Body of pancreas (tissue), 4 donors: ENCODE data around the gene ERVH48-1. TPM values are rescaled to one million over a fixed set of nuclear protein-coding genes. Genes with fewer than 3 reads are reported as not detected.
A peak's percentile ranks its signal among the peaks of the same experiment; 100 is the strongest.
"Not testable (repeated sequence)": the region's sequence is repeated elsewhere in the genome, so short reads cannot be mapped to it uniquely, and the experiment has no call there.

Source experiments
- ATAC-seq: fragments of 150-250 bp; one replicate; pipeline ENCODE4 v1.9.1; 2016
- DNase-seq, 4 donors: peaks; one replicate each; pipeline ENCODE4 v3.0.0-alpha.2; 2019
- H3K27ac ChIP-seq, 4 donors: fragments of 200-600 bp; sonication (generic); 1 replicate in 3 of 4; 2 replicates in 1 of 4; pipeline versions ENCODE4 v1.5.1 to v1.6.1; 2016 to 2019; ENCODE audit warnings: mild to moderate bottlenecking in 1 of 4, mixed read lengths in 1 of 4, moderate library complexity in 1 of 4
- H3K27me3 ChIP-seq, 2 donors: fragments of 200-600 bp; sonication (generic); one replicate each; pipeline ENCODE4 v1.6.0; 2016; ENCODE audit warnings: mild to moderate bottlenecking in 1 of 2
- H3K36me3 ChIP-seq, 2 donors: fragments of 200-600 bp; sonication (generic); replicated peaks in 1 of 2; 2 replicates each; pipeline ENCODE4 v1.5.1; 2016; ENCODE audit warnings: low read depth in 2 of 2; ENCODE audit not compliant: insufficient read depth in 1 of 2
- H3K4me1 ChIP-seq: fragments of 200-600 bp; sonication (generic); one replicate; pipeline ENCODE4 v1.6.0; 2016
- H3K4me3 ChIP-seq, 2 donors: fragments of 200-600 bp; sonication (generic); 1 replicate in 1 of 2; 2 replicates in 1 of 2; pipeline ENCODE4 v1.5.1; 2016 to 2019
- H3K9me3 ChIP-seq, 3 donors: fragments of 200-600 bp; sonication (generic); 1 replicate in 2 of 3; 2 replicates in 1 of 3; pipeline ENCODE4 v1.5.1; 2016
- POLR2A ChIP-seq, 3 donors: fragments of 450-650 bp; IDR thresholded peaks; one replicate each; pipeline ENCODE4 v1.6.1; 2016; ENCODE audit warnings: antibody characterized with exemption in 3 of 3, mild to moderate bottlenecking in 2 of 3
- WGBS, 2 donors: methylation state at CpG; one replicate each; pipeline ENCODE4 v1.1.5; 2017; 5-methylcytosine and 5-hydroxymethylcytosine counted together
- intact Hi-C: fragments of 100-400 bp; cut with DNase I; formaldehyde crosslinking; loops from one replicate; pipeline ENCODE4 v1.15.1; 2023
- total RNA-seq, 2 donors: library from RNA; depleted of rRNA; stranded (reverse); fragments of >200 nt; gene quantifications; one replicate each; pipeline ENCODE4 v1.1.0, GENCODE V29; 2016
- TF ChIP-seq, protein P1 (sequence below), 7 experiments: fragments of 450-650 bp in 4 of 7; fragments of 200-600 bp in 3 of 7; sonication (generic) in 3 of 7; IDR thresholded peaks; one replicate each; pipeline ENCODE4 v1.5.1; 2016 to 2019; ENCODE audit warnings: antibody characterized with exemption in 7 of 7

Gene ERVH48-1
- total RNA-seq, 2 donors from 2014 or later = 0.52 TPM; not detected in 1

GRCh38 chr21:42883921-42884320 lies 41.5 kb downstream of the ERVH48-1 start:
- Histone ChIP-seq H3K27me3 (no peaks in the 10 kb centered on the region), H3K4me1 (peaks cover 9% of the 10 kb centered on the region), H3K27ac (no peak overlapping the region), H3K4me3 (no peak overlapping the region), H3K36me3 (no peaks in the 10 kb centered on the region), H3K9me3 (no peaks in the 10 kb centered on the region)
- DNase-seq (no peak), ATAC-seq (no peak)
- WGBS, 2 donors = 40 to 87% methylated on average over 1 of the region's 1 CpG
- TF ChIP-seq POLR2A (IDR thresholded peaks at IDR 0.05) = no peak
- TF ChIP-seq, protein P1, sequence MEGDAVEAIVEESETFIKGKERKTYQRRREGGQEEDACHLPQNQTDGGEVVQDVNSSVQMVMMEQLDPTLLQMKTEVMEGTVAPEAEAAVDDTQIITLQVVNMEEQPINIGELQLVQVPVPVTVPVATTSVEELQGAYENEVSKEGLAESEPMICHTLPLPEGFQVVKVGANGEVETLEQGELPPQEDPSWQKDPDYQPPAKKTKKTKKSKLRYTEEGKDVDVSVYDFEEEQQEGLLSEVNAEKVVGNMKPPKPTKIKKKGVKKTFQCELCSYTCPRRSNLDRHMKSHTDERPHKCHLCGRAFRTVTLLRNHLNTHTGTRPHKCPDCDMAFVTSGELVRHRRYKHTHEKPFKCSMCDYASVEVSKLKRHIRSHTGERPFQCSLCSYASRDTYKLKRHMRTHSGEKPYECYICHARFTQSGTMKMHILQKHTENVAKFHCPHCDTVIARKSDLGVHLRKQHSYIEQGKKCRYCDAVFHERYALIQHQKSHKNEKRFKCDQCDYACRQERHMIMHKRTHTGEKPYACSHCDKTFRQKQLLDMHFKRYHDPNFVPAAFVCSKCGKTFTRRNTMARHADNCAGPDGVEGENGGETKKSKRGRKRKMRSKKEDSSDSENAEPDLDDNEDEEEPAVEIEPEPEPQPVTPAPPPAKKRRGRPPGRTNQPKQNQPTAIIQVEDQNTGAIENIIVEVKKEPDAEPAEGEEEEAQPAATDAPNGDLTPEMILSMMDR (IDR thresholded peaks at IDR 0.05) = no peak
- intact Hi-C loops = no loop called here

DNA sequence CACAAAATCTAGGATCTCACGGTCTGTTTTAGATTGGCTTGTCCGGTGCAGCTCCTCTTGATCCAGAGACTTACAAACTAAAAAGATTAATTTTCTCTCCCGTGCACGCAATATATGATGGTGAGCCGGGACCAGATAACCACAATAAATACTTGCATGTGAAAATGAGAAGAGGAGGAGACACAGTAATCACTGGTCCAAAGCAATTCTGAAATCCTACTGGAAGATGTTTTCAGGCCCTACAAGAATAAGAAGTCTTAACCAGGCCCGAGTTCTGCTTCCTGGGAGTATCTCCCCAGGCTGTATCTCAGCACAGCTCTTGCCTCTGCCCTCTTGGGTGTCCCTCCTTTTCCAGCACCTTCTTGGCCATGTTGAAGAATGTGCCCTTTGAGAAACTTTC lies 45.1 kb downstream of the ERVH48-1 start:
- Histone ChIP-seq H3K27me3 (no peaks in the 10 kb centered on the region), H3K9me3 (no peaks in the 10 kb centered on the region), H3K4me1 (peaks cover 21% of the 10 kb centered on the region), H3K36me3 (no peaks in the 10 kb centered on the region), H3K4me3 (no peak overlapping the region), H3K27ac (no peak overlapping the region)
- no peak for DNase-seq
- no peak for ATAC-seq
- TF ChIP-seq POLR2A (IDR thresholded peaks at IDR 0.05) = no peak
- TF ChIP-seq, protein P1 (IDR thresholded peaks at IDR 0.05) = no peak
- intact Hi-C loops = no loop called here
- WGBS, 2 donors = 92 to 97% methylated on average over 6 of the region's 6 CpGs

DNA sequence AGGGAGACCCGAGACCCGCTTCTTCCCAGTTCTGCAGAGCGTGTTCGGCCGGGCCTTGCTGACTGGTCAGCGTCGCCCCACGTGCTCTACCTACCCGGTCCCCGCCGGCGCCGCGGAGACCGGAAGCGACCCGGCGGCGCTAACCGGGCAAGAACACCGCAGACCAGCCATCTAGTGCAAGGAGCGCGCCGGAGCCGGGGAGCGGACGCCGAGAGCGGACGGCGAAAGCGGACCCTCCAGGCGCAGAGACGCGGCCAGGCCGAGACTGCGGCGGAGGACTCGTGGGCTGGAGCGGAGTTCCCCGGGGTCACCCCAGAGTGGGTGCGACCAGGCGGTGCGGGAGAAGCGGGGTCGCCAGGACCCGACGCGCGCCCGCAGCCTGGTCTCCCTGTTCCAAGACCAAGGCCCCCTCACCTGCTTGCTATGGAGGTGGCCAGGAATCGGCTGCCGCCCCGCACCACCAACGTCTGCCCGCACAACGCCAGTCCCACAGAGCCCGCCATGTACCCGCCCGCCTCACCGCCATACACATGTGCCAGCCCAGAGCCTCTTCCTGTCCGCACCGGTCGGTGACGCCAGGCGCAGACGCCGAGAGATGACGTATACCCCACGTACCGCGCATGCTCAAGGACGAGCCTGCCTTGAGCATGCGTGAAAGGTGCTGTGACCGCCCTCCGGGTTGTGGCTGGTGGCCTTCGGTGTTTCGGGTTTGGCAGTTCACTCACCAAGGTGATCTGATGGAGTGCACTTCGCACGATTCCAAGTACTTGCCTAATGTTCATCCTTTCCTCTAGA lies 46.2 kb downstream of the ERVH48-1 start, which contains the start of gene WDR4:
WDR4 (minus strand) TSS at position 547 of the 795 bp plus-strand sequence; CDS start at position 503, 44 bp downstream.
- Histone ChIP-seq H3K9me3 (no peaks in the 10 kb centered on the region), H3K27me3 (no peaks in the 10 kb centered on the region), H3K27ac (peak within 1 kb of the TSS; percentile 39 to 91 (median 82)), H3K4me3 (peak within 1 kb of the TSS; percentile 61 to 99), H3K4me1 (peaks cover 21% of the 10 kb centered on the region), H3K36me3 (peaks cover 0 to 3% of the 10 kb centered on the region in 2 donors)
- ATAC-seq (peak; percentile 98), DNase-seq (peak; percentile 97 to 98 (median 98))
- 0% methylated on average over 15 to 59 of the region's 80 CpGs for WGBS, 2 donors
- TF ChIP-seq POLR2A (IDR thresholded peaks at IDR 0.05) = peak; percentile 63 to 90 (median 85)
- TF ChIP-seq, protein P1 (IDR thresholded peaks at IDR 0.05) = peak in 1 of 7 experiments; percentile 21
- intact Hi-C loops = no loop called here

DNA sequence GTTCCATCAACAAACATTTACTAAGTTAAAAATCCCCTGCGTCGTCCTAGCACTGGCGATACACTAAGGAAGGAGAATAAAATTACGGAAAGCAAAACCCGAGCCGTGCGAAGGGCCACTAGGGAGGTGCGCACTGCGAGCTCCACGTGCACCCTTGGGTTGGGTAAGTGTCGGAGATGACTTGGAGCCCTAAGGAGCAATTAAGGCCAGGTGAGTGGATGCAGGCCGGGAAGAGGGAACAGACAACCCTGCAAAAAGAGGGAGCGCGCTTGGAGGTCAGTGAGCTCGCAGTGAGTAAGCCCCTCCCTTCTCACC lies 46.8 kb downstream of the ERVH48-1 start:
- intact Hi-C loops = no loop called here
- Histone ChIP-seq H3K27me3 (no peaks in the 10 kb centered on the region), H3K9me3 (no peaks in the 10 kb centered on the region), H3K27ac (peak overlapping the region; percentile 13 to 91 (median 82)), H3K4me3 (peak overlapping the region; percentile 61 to 99), H3K36me3 (peaks cover under 1 to 4% of the 10 kb centered on the region in 2 donors), H3K4me1 (peaks cover 21% of the 10 kb centered on the region)
- ATAC-seq (peak; percentile 27), DNase-seq (no peak)
- TF ChIP-seq POLR2A (IDR thresholded peaks at IDR 0.05) = no peak
- TF ChIP-seq, protein P1 (IDR thresholded peaks at IDR 0.05) = peak in 1 of 7 experiments; percentile 11
- WGBS, 2 donors = 0 to 1% methylated on average over 14 to 15 of the region's 15 CpGs

GRCh38 chr21:42875811-42876210 lies 49.6 kb downstream of the ERVH48-1 start:
- Histone ChIP-seq H3K36me3 (peaks cover 11 to 27% of the 10 kb centered on the region in 2 donors), H3K4me1 (peaks cover 21% of the 10 kb centered on the region)
- H3K4me3 ChIP-seq, H3K27ac ChIP-seq, intact Hi-C loops, DNase-seq, H3K27me3 ChIP-seq, H3K9me3 ChIP-seq, ATAC-seq: not testable (repeated sequence)
- 93 to 98% methylated on average over 9 to 10 of the region's 10 CpGs for WGBS, 2 donors
